ENCODE data around the gene MSGN1. TPM values are rescaled to one million over a fixed set of nuclear protein-coding genes. Genes with fewer than 3 reads are reported as not detected.

The MSGN1 gene
- total RNA-seq, 1 experiment from 2014 or later, result not detected

DNA sequence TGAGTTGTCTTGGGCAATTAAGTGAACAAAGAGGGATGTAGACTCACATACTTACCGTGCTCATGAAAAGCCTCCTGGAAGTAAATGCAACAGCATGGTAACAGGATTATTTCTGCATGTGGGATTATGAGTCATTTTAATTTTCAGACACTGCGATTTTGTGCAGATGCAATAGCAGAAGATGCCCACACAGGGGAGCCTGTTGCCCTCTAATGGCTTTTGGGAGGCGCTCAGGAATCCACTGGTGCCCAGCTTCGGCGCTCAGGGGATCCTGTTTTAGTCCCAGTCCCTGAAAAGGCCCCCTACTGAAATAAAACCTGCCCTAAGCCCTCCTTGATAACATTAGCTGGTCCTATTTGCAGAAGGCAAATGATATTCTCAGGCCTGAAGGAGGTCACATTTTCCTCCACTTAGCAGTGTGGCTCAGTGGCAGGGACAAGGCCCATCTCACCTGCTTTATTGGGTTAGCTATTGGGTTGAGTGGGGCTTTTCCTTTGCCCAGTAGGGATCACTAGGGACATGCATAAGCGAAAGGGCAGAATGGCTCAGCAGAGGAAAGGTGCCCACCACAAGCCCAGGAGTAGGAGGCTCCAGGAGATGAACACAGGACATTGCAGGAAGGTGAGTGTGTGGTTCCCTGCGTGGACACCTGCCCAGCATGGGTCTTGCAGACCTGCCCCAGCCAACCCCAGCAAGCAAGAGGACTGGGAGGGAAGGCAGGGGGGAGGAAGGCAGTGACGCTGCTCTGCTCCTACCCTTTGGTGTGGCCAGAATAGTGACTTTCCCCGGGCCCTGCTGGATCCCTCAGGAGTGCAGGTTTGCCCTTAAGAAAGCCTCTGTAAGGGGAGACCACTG is 35.7 kb downstream of the MSGN1 start:
- H2AFZ ChIP-seq (ENCODE audit: low read depth, low read length, poor library complexity, severe bottlenecking), result peak overlapping the region; percentile 86
- POLR2A ChIA-PET, result no interaction called here
- H3K79me2 ChIP-seq (ENCODE audit: insufficient read depth, low read length), result no peaks in the 10 kb centered on the region
- BruUV-seq (replicated peaks), result no TSS peak
- no peaks in the 10 kb centered on the region for H3K9me3 ChIP-seq (ENCODE audit: control insufficient read depth in 1 of 2, insufficient read depth in 1 of 2, low read depth in 1 of 2, low read length in 2 of 2)
- TF ChIP-seq YY1 (IDR thresholded peaks at IDR 0.05; ENCODE audit: extremely low read depth, insufficient replicate concordance, low read depth, low read length) (no peak), JUND (IDR thresholded peaks at IDR 0.05) (no peak), CEBPB (IDR thresholded peaks at IDR 0.05; ENCODE audit: low read depth) (no peak), SP1 (IDR thresholded peaks at IDR 0.05; ENCODE audit: low read depth) (no peak), RAD21 (IDR thresholded peaks at IDR 0.05; ENCODE audit: low read depth) (peak; percentile 97), POLR2A (IDR thresholded peaks at IDR 0.05; ENCODE audit: borderline replicate concordance, extremely low read depth, insufficient read depth, insufficient read length) (no peak), CBX3 (IDR thresholded peaks at IDR 0.05; ENCODE audit: low read depth) (0 out of 2 replicates have a peak, but pooled peaks have one; percentile 38)
- TF ChIP-seq, protein P1, sequence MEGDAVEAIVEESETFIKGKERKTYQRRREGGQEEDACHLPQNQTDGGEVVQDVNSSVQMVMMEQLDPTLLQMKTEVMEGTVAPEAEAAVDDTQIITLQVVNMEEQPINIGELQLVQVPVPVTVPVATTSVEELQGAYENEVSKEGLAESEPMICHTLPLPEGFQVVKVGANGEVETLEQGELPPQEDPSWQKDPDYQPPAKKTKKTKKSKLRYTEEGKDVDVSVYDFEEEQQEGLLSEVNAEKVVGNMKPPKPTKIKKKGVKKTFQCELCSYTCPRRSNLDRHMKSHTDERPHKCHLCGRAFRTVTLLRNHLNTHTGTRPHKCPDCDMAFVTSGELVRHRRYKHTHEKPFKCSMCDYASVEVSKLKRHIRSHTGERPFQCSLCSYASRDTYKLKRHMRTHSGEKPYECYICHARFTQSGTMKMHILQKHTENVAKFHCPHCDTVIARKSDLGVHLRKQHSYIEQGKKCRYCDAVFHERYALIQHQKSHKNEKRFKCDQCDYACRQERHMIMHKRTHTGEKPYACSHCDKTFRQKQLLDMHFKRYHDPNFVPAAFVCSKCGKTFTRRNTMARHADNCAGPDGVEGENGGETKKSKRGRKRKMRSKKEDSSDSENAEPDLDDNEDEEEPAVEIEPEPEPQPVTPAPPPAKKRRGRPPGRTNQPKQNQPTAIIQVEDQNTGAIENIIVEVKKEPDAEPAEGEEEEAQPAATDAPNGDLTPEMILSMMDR (IDR thresholded peaks at IDR 0.05 in 2 of 3, conservative IDR thresholded peaks at IDR 0.05 in 1 of 3; ENCODE audit: borderline replicate concordance in 1 of 3, insufficient read depth in 1 of 3, low read depth in 2 of 3, low read length in 2 of 3), result peak; percentile 80 to 93 (median 90)
- TF ChIP-seq, protein P2, sequence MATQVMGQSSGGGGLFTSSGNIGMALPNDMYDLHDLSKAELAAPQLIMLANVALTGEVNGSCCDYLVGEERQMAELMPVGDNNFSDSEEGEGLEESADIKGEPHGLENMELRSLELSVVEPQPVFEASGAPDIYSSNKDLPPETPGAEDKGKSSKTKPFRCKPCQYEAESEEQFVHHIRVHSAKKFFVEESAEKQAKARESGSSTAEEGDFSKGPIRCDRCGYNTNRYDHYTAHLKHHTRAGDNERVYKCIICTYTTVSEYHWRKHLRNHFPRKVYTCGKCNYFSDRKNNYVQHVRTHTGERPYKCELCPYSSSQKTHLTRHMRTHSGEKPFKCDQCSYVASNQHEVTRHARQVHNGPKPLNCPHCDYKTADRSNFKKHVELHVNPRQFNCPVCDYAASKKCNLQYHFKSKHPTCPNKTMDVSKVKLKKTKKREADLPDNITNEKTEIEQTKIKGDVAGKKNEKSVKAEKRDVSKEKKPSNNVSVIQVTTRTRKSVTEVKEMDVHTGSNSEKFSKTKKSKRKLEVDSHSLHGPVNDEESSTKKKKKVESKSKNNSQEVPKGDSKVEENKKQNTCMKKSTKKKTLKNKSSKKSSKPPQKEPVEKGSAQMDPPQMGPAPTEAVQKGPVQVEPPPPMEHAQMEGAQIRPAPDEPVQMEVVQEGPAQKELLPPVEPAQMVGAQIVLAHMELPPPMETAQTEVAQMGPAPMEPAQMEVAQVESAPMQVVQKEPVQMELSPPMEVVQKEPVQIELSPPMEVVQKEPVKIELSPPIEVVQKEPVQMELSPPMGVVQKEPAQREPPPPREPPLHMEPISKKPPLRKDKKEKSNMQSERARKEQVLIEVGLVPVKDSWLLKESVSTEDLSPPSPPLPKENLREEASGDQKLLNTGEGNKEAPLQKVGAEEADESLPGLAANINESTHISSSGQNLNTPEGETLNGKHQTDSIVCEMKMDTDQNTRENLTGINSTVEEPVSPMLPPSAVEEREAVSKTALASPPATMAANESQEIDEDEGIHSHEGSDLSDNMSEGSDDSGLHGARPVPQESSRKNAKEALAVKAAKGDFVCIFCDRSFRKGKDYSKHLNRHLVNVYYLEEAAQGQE (IDR thresholded peaks at IDR 0.05; ENCODE audit: low read depth), result no peak
- TF ChIP-seq, protein P3, sequence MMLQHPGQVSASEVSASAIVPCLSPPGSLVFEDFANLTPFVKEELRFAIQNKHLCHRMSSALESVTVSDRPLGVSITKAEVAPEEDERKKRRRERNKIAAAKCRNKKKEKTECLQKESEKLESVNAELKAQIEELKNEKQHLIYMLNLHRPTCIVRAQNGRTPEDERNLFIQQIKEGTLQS (IDR thresholded peaks at IDR 0.05), result no peak
- TF ChIP-seq, protein P4, sequence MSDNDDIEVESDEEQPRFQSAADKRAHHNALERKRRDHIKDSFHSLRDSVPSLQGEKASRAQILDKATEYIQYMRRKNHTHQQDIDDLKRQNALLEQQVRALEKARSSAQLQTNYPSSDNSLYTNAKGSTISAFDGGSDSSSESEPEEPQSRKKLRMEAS (IDR thresholded peaks at IDR 0.05), result 0 out of 2 replicates have a peak, but pooled peaks have one; percentile 19
- no peaks in the 10 kb centered on the region for H4K20me1 ChIP-seq (ENCODE audit: insufficient read depth)
- DNase-seq (ENCODE audit: low read depth, low spot score) (peak; percentile 51), ATAC-seq (peak; percentile 87)
- H3K4me1 ChIP-seq (ENCODE audit: control insufficient read depth in 1 of 2, insufficient read depth in 2 of 2, low read length in 2 of 2), result no peaks in the 10 kb centered on the region
- no peak overlapping the region for H3K9ac ChIP-seq (ENCODE audit: low read length)
- no peaks in the 10 kb centered on the region for H3K9me2 ChIP-seq (ENCODE audit: insufficient read depth)
- no peak overlapping the region for H3K4me2 ChIP-seq (ENCODE audit: low read length)
- intact Hi-C loops (cut with micrococcal nuclease), result loop anchor here (1.0 to 2.0 kb wide), 6 partner anchors 67 to 526 kb away; no protein-coding TSS in a partner anchor
- H3K36me3 ChIP-seq (ENCODE audit: control insufficient read depth in 1 of 2, insufficient read depth in 2 of 2, low read length in 2 of 2), result no peaks in the 10 kb centered on the region
- RAD21 ChIA-PET (ENCODE audit: low non-redundant PET in 1 of 2, low total read pairs in 2 of 2, uncharacterized antibody in 2 of 2, unreplicated experiment in 2 of 2), result interaction anchor here (1.2 to 1.3 kb wide), 2 partner anchors 67 to 266 kb away, joined by 3 read pairs; no protein-coding TSS in a partner anchor
- peaks cover 24% of the 10 kb centered on the region for H3K27me3 ChIP-seq (ENCODE audit: insufficient read depth, low read length)
- CTCF ChIA-PET, result interaction anchor here (0.6 to 3.3 kb wide), 8 partner anchors 27 to 530 kb away, joined by 3 to 16 read pairs (median 6); partner anchors contain the start of gene KCNS3
- H3K4me3 ChIP-seq (replicated peaks in 1 of 2; ENCODE audit: low read depth in 1 of 2, low read length in 2 of 2), result no peak overlapping the region
- no peak overlapping the region for H3K27ac ChIP-seq (ENCODE audit: low read depth, low read length)

All from HCT116 (cell line).